PC-9 (cell line): ENCODE results near the gene VRTN.

Source experiments
- CTCF ChIP-seq: fragments of 200-600 bp; sonication (generic); conservative IDR thresholded peaks from 2 replicates; pipeline ENCODE4 v1.6.1; 2017; ENCODE audit warnings: mixed run types, antibody characterized with exemption, mild to moderate bottlenecking, moderate library complexity
- EZH2 ChIP-seq: fragments of 200-600 bp; sonication (generic); IDR thresholded peaks from 2 replicates; pipeline ENCODE4 v1.8.0; 2017; ENCODE audit warnings: antibody characterized with exemption, low read depth

- no peak for TF ChIP-seq CTCF
- no peak for TF ChIP-seq EZH2
Measured at GRCh38 chr14:74368441-74368840, 20.2 kb downstream of the VRTN start.
